ENCODE measurements around the gene GRIN1. TPM values are rescaled to one million over a fixed set of nuclear protein-coding genes. Genes with fewer than 3 reads are reported as not detected.
"Not testable (repeated sequence)": the region's sequence is repeated elsewhere in the genome, so short reads cannot be mapped to it uniquely, and the experiment has no call there.

Gene GRIN1
- total RNA-seq, 1 donor from 2014 or later = 0.05 TPM

- H3K27ac Mint-ChIP-seq = no peak overlapping the region
- intact Hi-C loops (cut with micrococcal nuclease) = loop anchor here (2.0 kb wide), 1 partner anchor 13 kb away; no protein-coding TSS in a partner anchor
- peaks cover 9% of the 10 kb centered on the region for H3K36me3 Mint-ChIP-seq (ENCODE audit: low read depth)
- no peaks in the 10 kb centered on the region for H3K27me3 Mint-ChIP-seq (ENCODE audit: insufficient read depth)
- H3K4me3 Mint-ChIP-seq = peak overlapping the region; percentile 62
- H3K9me3 Mint-ChIP-seq = no peaks in the 10 kb centered on the region
- no peak for DNase-seq (ENCODE audit: low spot score)
- peaks cover 11% of the 10 kb centered on the region for H3K4me1 Mint-ChIP-seq (ENCODE audit: low read depth)
Observed at GRCh38 chr9:137115394-137116026, 23.4 kb upstream of the GRIN1 start.

- Mint-ChIP-seq H3K9me3 (no peaks in the 10 kb centered on the region), H3K36me3 (ENCODE audit: low read depth) (peaks cover 6% of the 10 kb centered on the region), H3K27ac (no peak overlapping the region), H3K27me3 (ENCODE audit: insufficient read depth) (no peaks in the 10 kb centered on the region), H3K4me1 (ENCODE audit: low read depth) (peaks cover 11% of the 10 kb centered on the region), H3K4me3 (peak overlapping the region; percentile 62)
- no peak for DNase-seq (ENCODE audit: low spot score)
- intact Hi-C loops (cut with micrococcal nuclease) = no loop called here
Observed at GRCh38 chr9:137116027-137116507, 22.9 kb upstream of the GRIN1 start.

- no peaks in the 10 kb centered on the region for H3K9me3 Mint-ChIP-seq
- H3K4me3 Mint-ChIP-seq = peak overlapping the region; percentile 56
- no peak overlapping the region for H3K27ac Mint-ChIP-seq
- no peaks in the 10 kb centered on the region for H3K27me3 Mint-ChIP-seq (ENCODE audit: insufficient read depth)
- peaks cover 6% of the 10 kb centered on the region for H3K36me3 Mint-ChIP-seq (ENCODE audit: low read depth)
- no peak for DNase-seq (ENCODE audit: low spot score)
- peaks cover 11% of the 10 kb centered on the region for H3K4me1 Mint-ChIP-seq (ENCODE audit: low read depth)
- intact Hi-C loops (cut with micrococcal nuclease) = no loop called here
Observed at GRCh38 chr9:137116728-137117127, 22.2 kb upstream of the GRIN1 start.

GRCh38 chr9:137117269-137117731 lies 21.7 kb upstream of the GRIN1 start:
- H3K27ac Mint-ChIP-seq = no peak overlapping the region
- peaks cover 6% of the 10 kb centered on the region for H3K36me3 Mint-ChIP-seq (ENCODE audit: low read depth)
- H3K9me3 Mint-ChIP-seq = no peaks in the 10 kb centered on the region
- intact Hi-C loops (cut with micrococcal nuclease) = no loop called here
- H3K27me3 Mint-ChIP-seq (ENCODE audit: insufficient read depth) = no peaks in the 10 kb centered on the region
- peak overlapping the region; percentile 56 for H3K4me3 Mint-ChIP-seq
- H3K4me1 Mint-ChIP-seq (ENCODE audit: low read depth) = peaks cover 11% of the 10 kb centered on the region
- DNase-seq (ENCODE audit: low spot score) = no peak

- H3K27me3 Mint-ChIP-seq (ENCODE audit: insufficient read depth); DNase-seq (ENCODE audit: low spot score); H3K36me3 Mint-ChIP-seq (ENCODE audit: low read depth); H3K9me3 Mint-ChIP-seq; H3K4me3 Mint-ChIP-seq; H3K27ac Mint-ChIP-seq: not testable (repeated sequence)
- intact Hi-C loops (cut with micrococcal nuclease) = loop anchor here (1.0 kb wide), 5 partner anchors 23 to 118 kb away; partner anchors contain the start of genes ANAPC2, RNF224 and SSNA1
- H3K4me1 Mint-ChIP-seq (ENCODE audit: low read depth) = peaks cover 11% of the 10 kb centered on the region
Observed at GRCh38 chr9:137118092-137118603, 20.8 kb upstream of the GRIN1 start.

GRCh38 chr9:137121927-137122795 lies 16.8 kb upstream of the GRIN1 start:
- DNase-seq (ENCODE audit: low spot score); H3K9me3 Mint-ChIP-seq; H3K36me3 Mint-ChIP-seq (ENCODE audit: low read depth); H3K4me3 Mint-ChIP-seq; intact Hi-C loops (cut with micrococcal nuclease); H3K27me3 Mint-ChIP-seq (ENCODE audit: insufficient read depth); H3K27ac Mint-ChIP-seq: not testable (repeated sequence)
- peaks cover 17% of the 10 kb centered on the region for H3K4me1 Mint-ChIP-seq (ENCODE audit: low read depth)

GRCh38 chr9:137122796-137123467 lies 16.0 kb upstream of the GRIN1 start:
- intact Hi-C loops (cut with micrococcal nuclease) = not testable (repeated sequence)

GRCh38 chr9:137123468-137123837 lies 15.5 kb upstream of the GRIN1 start:
- Mint-ChIP-seq H3K4me1 (ENCODE audit: low read depth) (peaks cover 30% of the 10 kb centered on the region), H3K9me3 (no peaks in the 10 kb centered on the region), H3K36me3 (ENCODE audit: low read depth) (peaks cover 8% of the 10 kb centered on the region), H3K27ac (no peak overlapping the region), H3K4me3 (no peak overlapping the region), H3K27me3 (ENCODE audit: insufficient read depth) (no peaks in the 10 kb centered on the region)
- intact Hi-C loops (cut with micrococcal nuclease) = no loop called here
- DNase-seq (ENCODE audit: low spot score) = no peak

More at GRCh38 chr9:137122796-137123467, 16.0 kb upstream of the GRIN1 start:
- not testable (repeated sequence) for H3K9me3 Mint-ChIP-seq; DNase-seq (ENCODE audit: low spot score); H3K27ac Mint-ChIP-seq; H3K36me3 Mint-ChIP-seq (ENCODE audit: low read depth); H3K4me3 Mint-ChIP-seq; H3K27me3 Mint-ChIP-seq (ENCODE audit: insufficient read depth)
- H3K4me1 Mint-ChIP-seq (ENCODE audit: low read depth) = peaks cover 25% of the 10 kb centered on the region

- Mint-ChIP-seq H3K36me3 (ENCODE audit: low read depth) (peaks cover 10% of the 10 kb centered on the region), H3K4me1 (ENCODE audit: low read depth) (peaks cover 30% of the 10 kb centered on the region)
- H3K27me3 Mint-ChIP-seq (ENCODE audit: insufficient read depth); H3K9me3 Mint-ChIP-seq; intact Hi-C loops (cut with micrococcal nuclease); H3K27ac Mint-ChIP-seq; DNase-seq (ENCODE audit: low spot score); H3K4me3 Mint-ChIP-seq: not testable (repeated sequence)
Observed at GRCh38 chr9:137123952-137124462, 14.9 kb upstream of the GRIN1 start.

GRCh38 chr9:137126786-137127185 lies 12.2 kb upstream of the GRIN1 start:
- H3K4me1 Mint-ChIP-seq (ENCODE audit: low read depth) = peaks cover 24% of the 10 kb centered on the region
- H3K27me3 Mint-ChIP-seq (ENCODE audit: insufficient read depth) = no peaks in the 10 kb centered on the region
- intact Hi-C loops (cut with micrococcal nuclease) = loop anchor here (5.0 kb wide), 2 partner anchors 36 to 79 kb away; partner anchors contain the start of gene NPDC1
- H3K9me3 Mint-ChIP-seq = no peaks in the 10 kb centered on the region
- no peak for DNase-seq (ENCODE audit: low spot score)
- H3K4me3 Mint-ChIP-seq = peak overlapping the region; percentile 90
- H3K36me3 Mint-ChIP-seq (ENCODE audit: low read depth) = peaks cover 10% of the 10 kb centered on the region
- H3K27ac Mint-ChIP-seq = peak overlapping the region; percentile 88

- peaks cover 24% of the 10 kb centered on the region for H3K4me1 Mint-ChIP-seq (ENCODE audit: low read depth)
- DNase-seq (ENCODE audit: low spot score) = peak; percentile 42
- peak overlapping the region; percentile 92 for H3K27ac Mint-ChIP-seq
- intact Hi-C loops (cut with micrococcal nuclease) = loop anchor here (2.0 to 5.0 kb wide), 4 partner anchors 13 to 80 kb away; partner anchors contain the start of genes DPP7, MAN1B1 and NPDC1
- no peaks in the 10 kb centered on the region for H3K9me3 Mint-ChIP-seq
- no peaks in the 10 kb centered on the region for H3K27me3 Mint-ChIP-seq (ENCODE audit: insufficient read depth)
- peak overlapping the region; percentile 90 for H3K4me3 Mint-ChIP-seq
- peaks cover 10% of the 10 kb centered on the region for H3K36me3 Mint-ChIP-seq (ENCODE audit: low read depth)
Observed at GRCh38 chr9:137127301-137128157, 11.4 kb upstream of the GRIN1 start.
